Stimulated activated CD8-positive, alpha-beta memory T cell treated with anti-CD3 and anti-CD28 coated beads, Interleukin-2, amount 100 ng/mL, for 1 hour (primary cell): Measurements from ENCODE around the gene SEC63.
"Not testable (repeated sequence)": the region's sequence is repeated elsewhere in the genome, so short reads cannot be mapped to it uniquely, and the experiment has no call there.

Experiments used
- DNase-seq, 2 donors: peaks; one replicate each; pipeline ENCODE4 v3.0.0-alpha.2; 2020; ENCODE audit warnings: low read depth in 2 of 2

SEC63 gene

DNA sequence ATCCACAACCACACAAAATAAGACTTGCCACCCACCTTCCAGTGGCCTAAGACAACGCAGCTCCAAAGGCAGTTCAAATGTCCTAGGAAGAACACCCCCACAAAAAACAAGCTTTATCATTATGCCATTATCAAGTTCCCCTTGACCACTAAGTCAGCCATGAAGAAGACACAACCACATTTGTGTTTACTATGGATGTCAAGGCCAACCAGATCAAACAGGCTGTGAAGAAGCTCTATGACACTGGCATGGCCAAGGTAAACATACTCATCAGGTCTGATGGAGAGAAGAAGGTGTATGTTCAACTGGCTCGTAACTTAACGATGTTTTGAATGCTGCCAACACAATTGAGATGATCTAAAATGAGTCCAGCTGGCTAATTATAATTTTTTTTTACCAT, 26.1 kb downstream of the SEC63 start:
- no peak for DNase-seq

GRCh38 chr6:107928984-107929383, 29.0 kb downstream of the SEC63 start:
- no peak for DNase-seq

DNA sequence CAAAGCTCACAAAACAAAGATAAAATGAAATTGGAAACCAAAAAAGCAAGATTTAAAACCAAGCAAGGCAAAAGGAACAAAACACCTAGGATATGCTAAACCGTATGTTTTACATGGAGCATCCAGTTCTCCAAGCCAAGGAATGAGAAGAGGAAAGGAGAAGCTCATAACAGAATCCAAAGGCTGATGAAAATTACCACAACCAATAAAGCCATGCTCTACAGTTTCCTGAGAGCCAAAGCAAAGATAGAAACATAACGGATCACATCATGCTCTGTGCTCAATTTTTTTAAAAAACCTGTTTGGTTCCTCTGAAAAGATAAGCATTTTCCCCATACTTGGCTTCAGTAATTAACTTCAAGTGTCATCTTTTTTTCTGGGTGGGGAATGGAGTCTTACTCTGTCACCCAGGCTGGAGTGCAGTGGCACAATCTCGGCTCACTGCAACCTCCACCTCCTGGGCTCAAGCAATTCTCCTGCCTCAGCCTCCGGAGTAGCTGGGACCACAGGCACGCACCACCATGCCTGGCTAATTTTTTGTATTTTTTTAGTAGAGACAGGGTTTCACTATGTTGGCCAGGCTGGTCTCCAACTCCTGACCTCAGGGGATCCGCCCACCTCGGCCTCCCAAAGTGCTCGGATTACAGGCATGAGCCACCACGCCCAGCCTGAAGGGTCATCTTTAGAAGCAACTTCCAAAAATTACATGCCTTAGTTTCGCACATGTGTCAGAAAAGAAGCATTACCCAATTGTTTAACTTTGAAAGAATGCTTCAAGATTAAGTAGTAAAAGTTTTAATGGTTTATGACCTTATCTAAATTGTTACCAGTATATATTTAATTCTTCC, 31.1 kb downstream of the SEC63 start:
- DNase-seq = not testable (repeated sequence)

DNA sequence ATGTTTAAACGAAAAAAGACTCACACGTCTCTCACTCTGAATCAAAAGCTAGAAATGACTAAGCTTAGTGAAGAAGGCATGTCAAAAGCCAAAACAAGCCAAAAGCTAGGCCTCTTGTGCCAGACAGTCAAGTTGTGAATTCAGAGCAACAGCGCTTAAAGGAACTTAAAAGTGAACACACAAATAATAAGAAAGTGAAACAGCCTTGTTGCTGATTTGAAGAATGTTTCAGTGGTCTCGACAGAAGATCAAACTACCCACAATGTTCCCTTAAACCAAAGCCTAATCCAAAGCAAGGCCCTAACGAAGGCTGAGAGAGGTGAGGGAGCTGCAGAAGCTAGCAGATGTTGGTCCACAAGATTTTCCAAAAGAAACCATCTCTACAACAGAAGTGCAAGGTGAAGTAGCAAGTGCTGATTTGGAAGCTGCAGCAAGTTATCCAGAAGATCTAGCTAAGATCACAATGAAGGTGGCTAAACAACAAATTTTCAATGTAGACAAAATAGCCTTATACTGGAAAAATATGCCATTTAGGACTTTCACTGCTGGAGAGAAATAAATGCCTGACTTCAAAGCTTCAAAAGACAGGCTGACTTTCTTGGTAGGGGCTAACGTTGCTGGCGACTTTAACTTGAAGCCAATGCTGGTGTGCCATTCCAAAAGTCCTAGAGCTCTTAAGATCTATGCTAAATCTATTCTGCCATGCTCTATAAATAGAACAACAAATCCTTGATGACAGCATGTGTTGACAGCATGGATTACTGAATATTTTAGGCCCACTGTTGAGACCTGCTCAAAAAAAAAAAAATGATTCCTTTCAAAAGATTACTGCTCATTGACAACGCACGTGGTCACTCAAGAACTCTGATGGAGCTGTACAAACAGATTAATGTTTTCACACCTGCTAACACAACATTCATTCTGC, 40.3 kb downstream of the SEC63 start:
- DNase-seq = no peak

DNA sequence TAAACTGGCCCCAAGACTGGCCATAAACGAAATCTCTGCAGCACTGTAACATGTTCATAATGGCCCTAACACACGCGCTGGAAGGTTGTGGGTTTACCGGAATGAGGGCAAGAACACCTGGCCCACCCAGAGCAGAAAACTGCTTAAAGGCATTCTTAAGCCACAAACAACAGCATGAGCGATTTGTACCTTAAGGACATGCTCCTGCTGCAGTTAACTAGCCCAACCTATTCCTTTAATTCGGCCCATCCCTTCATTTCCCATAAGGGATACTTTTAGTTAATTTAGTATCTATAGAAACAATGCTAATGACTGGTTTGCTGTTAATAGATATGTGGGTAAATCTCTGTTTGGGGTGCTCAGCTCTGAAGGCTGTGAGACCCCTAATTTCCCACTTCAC, 41.0 kb downstream of the SEC63 start:
- not testable (repeated sequence) for DNase-seq

DNA sequence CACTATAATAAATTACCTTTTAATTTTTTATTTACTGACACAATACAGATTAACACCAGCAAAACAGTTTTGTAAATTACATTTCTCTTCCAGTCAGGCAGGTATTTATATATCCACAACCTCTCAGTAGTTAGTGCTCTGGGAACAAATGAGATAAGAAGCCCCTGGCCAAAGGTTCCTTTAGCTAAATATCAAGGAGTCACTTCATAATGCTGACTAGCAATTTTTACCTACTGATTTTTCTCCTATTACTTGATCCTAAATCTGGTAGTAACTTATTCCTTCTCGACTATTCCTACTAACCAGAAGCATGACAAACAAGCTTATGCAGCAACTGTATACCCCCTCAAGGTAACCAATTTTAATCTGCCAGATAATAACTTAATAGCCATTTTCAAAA, 46.3 kb downstream of the SEC63 start:
- no peak for DNase-seq

- no peak for DNase-seq
Measured at GRCh38 chr6:107894809-107895396, 63.1 kb downstream of the SEC63 start.

DNA sequence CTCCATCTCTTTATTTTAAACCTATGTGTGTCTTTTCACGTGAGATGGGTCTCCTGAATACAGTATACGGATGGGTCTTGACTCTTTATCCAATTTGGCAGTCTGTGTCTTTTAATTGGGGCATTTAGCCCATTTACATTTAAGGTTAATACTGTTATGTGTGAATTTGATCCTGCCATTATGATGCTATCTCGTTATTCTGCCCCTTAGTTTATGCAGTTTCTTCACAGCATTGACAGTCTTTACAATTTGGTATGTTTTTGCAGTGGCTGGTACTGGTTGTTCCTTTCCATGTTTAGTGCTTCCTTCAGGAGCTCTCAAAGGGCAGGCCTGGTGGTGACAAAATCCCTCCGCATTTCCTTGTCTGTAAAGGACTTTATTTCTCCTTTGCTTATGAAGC, 67.6 kb downstream of the SEC63 start:
- not testable (repeated sequence) for DNase-seq

GRCh38 chr6:107885950-107886349, 72.1 kb downstream of the SEC63 start:
- not testable (repeated sequence) for DNase-seq

GRCh38 chr6:107879941-107880340, 78.1 kb downstream of the SEC63 start:
- DNase-seq = no peak

DNA sequence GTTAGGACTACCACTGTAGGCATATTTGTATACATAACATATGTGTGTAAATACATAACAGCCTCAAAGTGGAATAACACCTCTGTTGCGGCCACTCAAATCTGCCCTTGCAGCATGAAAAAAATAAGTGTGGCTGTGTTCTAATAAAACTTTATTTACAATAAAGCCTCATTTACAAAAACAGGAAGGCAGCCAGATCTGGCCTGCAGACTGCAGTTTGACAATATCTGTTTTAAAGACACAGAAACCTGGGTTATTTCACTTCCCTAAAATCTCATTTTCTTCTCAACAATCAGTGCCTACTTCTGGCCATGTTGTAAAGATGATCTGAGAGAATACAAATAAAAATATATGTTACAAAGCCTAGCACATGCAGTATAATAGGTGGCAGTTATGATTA, 80.0 kb downstream of the SEC63 start:
- no peak for DNase-seq

- DNase-seq = no peak
Measured at GRCh38 chr6:107871976-107872375, 86.0 kb downstream of the SEC63 start.

- DNase-seq = not testable (repeated sequence)
Measured at GRCh38 chr6:107871512-107871911, 86.5 kb downstream of the SEC63 start.

GRCh38 chr6:107871016-107871415, 87.0 kb downstream of the SEC63 start:
- DNase-seq = no peak

- DNase-seq = no peak
Measured at GRCh38 chr6:107870381-107870780, 87.6 kb downstream of the SEC63 start.

DNA sequence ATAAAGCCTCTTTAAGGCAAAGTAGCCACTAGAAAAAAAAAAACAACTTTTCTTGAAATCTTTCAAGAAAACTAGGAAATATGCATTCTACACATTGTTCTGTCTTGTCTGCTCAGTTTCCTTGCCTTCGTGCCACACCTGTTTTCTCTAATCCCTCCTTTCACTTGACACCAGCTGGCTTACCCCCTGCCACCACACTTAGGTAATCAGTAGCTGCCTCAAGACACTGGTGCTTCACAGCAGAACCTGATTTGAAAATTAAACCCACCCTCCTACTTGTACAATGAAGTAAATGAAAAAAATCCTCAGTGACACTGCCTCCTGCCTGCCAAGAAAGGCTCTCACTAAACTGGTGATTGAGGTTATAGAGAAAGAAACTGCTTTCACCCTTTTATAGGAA, 88.1 kb downstream of the SEC63 start:
- no peak for DNase-seq

GRCh38 chr6:107868867-107869611, 89.0 kb downstream of the SEC63 start:
- DNase-seq = no peak

DNA sequence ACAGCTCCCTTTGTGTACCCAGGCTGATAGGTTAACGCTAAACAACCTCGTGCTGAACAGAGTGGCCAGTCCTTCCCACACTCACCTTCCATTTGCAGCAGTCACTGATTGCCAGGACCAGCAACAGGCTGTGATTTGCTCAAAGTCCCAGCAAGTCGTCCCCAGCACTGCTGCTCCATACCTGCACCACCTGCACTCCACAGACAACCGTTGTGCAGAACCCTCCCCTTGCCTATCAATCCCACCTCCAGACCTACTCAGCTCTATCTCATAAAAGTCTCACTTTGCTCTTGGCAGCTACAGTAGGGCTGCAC, 90.7 kb downstream of the SEC63 start:
- no peak for DNase-seq

DNA sequence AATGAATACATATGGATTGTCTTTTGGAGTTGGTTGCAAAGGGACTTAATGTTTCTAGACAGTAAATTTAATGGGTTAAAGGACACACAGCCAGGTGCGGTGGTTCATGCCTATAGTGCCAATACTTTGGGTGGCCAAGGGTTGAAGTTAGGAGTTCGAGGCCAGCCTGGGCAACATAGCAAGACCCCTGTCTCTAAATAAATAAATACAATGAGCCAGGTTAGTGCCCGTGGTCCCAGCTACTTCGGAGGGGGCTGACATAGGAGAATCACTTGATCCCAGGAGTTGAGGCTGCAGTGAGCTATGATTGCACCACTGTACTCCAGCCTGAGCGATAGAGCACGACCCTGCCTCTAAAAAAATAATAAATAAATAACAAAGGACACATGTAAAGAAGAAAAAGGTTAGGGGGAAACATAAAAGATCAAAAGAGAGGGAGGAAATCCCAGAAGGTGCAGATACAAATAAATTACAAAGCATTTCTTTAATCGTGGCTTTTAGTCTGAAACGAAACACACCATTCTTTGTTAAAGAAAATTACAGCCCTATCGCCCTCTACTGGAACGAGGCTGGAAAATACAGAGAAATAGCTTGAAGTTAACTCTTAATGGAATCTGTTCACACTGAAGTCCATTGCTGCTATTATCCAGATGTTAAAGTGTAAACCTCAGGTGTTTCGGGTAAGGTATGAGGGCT, 91.3 kb downstream of the SEC63 start:
- no peak for DNase-seq

DNA sequence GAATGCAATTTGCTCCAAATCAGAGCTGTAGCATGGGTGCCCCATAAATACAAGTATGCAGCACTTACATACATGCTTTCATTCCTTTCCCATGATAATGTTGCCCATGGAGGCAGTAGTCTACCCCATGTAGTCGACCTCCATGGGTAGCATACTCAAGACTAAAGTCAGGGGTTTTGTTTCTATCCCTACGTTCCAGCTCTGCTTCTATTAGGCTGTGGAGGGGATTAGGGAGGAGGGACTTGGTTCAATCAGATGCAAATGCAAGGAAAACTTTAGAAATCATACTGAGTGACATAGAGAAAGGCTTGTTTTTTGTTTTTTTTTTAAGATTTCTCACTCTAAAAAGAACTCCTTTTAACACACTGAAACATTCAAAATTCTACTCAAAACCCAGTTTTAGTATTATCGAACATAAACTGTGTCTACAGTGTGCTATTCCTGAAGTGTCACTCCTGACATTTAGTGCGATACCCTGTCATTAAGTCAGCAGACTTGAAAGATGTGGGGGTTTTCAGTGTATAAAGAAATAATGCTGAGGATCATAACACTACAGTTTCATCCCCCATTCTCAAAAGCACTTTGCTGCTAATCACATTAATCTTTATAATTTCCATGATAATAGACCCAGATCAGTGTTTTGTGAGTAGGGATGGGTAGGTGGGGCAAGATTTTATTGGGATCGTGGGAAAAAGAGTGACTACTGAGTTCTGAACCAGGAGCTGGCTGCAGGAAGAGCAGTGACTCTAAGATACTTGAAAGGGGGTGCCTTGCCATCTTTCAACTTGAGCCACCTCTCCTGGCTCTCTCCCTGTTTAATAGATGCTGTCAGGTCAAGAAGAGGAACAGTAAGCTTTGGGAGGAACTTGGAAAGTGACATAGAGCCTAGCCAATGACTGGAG, 93.5 kb downstream of the SEC63 start:
- no peak for DNase-seq
